OCI-LY7 (cell line): ENCODE measurements around the gene STOX2.

Source experiments
- EZH2phosphoT487 ChIP-seq: fragments of 200-600 bp; sonication (generic); IDR thresholded peaks from 2 replicates; pipeline ENCODE4 v1.6.1; 2018; ENCODE audit warnings: low read depth, borderline replicate concordance, mild to moderate bottlenecking, mixed run types, antibody characterized with exemption, low read length, moderate library complexity, mixed read lengths
- TF ChIP-seq, protein P1 (sequence below): fragments of 200-600 bp; sonication (generic); conservative IDR thresholded peaks from 2 replicates; pipeline ENCODE4 v1.5.1; 2014; ENCODE audit warnings: mild to moderate bottlenecking, antibody characterized with exemption, low read length, moderate library complexity, mixed read lengths

DNA sequence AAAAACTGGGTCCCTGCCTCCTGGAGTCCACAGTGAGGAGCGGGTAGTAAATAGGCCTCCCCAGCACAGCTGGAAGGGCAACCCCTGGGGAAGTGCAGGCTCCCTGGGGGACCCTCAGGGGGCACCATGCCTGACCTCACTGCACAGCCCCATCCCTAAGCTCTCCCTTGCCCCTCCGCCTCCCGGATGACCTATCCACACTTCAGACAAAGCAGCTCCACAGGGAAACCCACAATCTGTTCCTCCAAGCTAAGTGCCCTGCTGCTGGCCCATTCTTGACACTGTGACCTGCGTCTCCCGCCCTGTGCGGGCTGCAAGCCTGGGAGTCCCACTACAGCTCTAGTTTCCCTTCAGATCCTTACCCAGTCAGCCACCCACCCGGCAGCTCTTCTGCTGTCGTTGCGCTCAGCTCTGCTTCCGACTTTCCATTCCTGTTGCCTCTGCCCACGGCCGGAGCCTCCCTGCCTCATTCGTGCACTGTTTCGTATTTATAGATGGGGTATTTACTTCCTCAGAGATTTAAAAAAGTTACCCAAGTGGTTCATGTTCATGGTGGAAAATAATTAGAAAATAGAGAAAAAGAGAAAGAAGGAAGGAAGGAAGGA lies 47.0 kb upstream of the STOX2 start:
- TF ChIP-seq, protein P1, sequence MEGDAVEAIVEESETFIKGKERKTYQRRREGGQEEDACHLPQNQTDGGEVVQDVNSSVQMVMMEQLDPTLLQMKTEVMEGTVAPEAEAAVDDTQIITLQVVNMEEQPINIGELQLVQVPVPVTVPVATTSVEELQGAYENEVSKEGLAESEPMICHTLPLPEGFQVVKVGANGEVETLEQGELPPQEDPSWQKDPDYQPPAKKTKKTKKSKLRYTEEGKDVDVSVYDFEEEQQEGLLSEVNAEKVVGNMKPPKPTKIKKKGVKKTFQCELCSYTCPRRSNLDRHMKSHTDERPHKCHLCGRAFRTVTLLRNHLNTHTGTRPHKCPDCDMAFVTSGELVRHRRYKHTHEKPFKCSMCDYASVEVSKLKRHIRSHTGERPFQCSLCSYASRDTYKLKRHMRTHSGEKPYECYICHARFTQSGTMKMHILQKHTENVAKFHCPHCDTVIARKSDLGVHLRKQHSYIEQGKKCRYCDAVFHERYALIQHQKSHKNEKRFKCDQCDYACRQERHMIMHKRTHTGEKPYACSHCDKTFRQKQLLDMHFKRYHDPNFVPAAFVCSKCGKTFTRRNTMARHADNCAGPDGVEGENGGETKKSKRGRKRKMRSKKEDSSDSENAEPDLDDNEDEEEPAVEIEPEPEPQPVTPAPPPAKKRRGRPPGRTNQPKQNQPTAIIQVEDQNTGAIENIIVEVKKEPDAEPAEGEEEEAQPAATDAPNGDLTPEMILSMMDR: no peak
- no peak for TF ChIP-seq EZH2phosphoT487
